ENCODE data around the gene CEACAM5. TPM values are rescaled to one million over a fixed set of nuclear protein-coding genes. Genes with fewer than 3 reads are reported as not detected.
A peak's percentile ranks its signal among the peaks of the same experiment; 100 is the strongest.

The CEACAM5 gene
- polyA plus RNA-seq, 1 experiment = not detected

DNA sequence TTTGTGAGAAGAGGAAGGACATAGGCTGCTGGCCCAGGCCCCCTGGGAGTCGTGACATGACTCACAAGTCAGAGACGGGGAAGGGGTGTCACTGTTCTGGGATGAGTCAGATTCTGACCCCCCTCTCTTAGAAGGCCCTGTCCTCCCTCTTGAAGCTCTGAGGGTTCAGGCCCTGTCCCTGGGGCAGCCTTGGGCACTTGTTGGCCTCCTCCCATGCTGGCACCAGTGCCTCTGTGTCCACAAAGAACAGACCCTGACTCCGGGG, 17.7 kb upstream of the CEACAM5 start:
- Histone ChIP-seq H3K9me3 (ENCODE audit: control insufficient read depth, insufficient read depth, low read length) (no peaks in the 10 kb centered on the region), H3K27ac (ENCODE audit: low read depth, low read length) (no peak overlapping the region), H3K27me3 (ENCODE audit: control insufficient read depth, insufficient read depth, low read length) (no peaks in the 10 kb centered on the region), H3K4me3 (ENCODE audit: low read depth, low read length) (no peak overlapping the region)
- DNase-seq (ENCODE audit: low read depth, low spot score) = no peak
- TF ChIP-seq, protein P1, sequence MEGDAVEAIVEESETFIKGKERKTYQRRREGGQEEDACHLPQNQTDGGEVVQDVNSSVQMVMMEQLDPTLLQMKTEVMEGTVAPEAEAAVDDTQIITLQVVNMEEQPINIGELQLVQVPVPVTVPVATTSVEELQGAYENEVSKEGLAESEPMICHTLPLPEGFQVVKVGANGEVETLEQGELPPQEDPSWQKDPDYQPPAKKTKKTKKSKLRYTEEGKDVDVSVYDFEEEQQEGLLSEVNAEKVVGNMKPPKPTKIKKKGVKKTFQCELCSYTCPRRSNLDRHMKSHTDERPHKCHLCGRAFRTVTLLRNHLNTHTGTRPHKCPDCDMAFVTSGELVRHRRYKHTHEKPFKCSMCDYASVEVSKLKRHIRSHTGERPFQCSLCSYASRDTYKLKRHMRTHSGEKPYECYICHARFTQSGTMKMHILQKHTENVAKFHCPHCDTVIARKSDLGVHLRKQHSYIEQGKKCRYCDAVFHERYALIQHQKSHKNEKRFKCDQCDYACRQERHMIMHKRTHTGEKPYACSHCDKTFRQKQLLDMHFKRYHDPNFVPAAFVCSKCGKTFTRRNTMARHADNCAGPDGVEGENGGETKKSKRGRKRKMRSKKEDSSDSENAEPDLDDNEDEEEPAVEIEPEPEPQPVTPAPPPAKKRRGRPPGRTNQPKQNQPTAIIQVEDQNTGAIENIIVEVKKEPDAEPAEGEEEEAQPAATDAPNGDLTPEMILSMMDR (IDR thresholded peaks at IDR 0.05; ENCODE audit: low read depth, low read length) = no peak
- POLR2A ChIA-PET = no interaction called here
- CTCF ChIA-PET = interaction anchor here (0.8 to 0.9 kb wide), 2 partner anchors 8 to 10 kb away, joined by 3 to 5 read pairs; no protein-coding TSS in a partner anchor

DNA sequence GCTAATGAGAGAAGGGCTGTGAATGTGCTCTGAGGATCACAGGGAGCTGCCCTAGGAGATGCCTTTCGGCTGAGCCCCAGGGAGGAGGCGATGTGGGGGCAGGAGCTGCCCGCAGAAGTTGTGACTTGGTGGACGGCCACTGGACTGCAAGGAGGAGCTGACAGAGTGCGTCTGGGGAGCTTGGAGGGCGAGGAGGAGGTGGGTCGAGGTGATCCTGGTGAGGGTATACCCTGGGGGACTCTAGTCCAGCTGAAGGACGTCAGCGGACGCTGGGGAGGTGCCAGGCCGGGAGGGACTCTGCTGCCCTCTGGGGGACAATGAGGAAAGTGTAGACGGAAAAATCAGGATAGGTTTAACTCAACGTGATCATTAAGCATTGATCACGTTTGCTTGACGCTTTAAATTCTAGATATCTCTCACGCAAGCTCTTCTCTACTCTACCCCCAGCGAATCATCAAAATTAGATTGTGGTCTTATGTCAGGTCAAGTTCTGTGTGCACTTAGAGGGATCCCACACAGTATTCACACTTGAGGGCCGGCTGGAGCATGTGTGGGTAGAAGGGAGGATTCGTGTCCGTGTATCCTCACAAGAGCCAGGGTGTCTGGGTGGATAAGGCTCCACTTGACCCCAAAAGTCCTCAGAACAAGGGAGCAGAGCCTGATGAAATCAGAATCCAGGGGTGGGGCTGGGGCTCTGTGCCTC, 17.0 kb upstream of the CEACAM5 start:
- CTCF ChIA-PET = interaction anchor here (0.8 to 0.9 kb wide), 2 partner anchors 9 to 11 kb away, joined by 3 to 5 read pairs; no protein-coding TSS in a partner anchor
- H3K27me3 ChIP-seq (ENCODE audit: control insufficient read depth, insufficient read depth, low read length) = no peaks in the 10 kb centered on the region
- TF ChIP-seq, protein P1 (IDR thresholded peaks at IDR 0.05; ENCODE audit: low read depth, low read length) = peak; percentile 65
- no peak for DNase-seq (ENCODE audit: low read depth, low spot score)
- no peaks in the 10 kb centered on the region for H3K9me3 ChIP-seq (ENCODE audit: control insufficient read depth, insufficient read depth, low read length)
- H3K27ac ChIP-seq (ENCODE audit: low read depth, low read length) = no peak overlapping the region
- no peak overlapping the region for H3K4me3 ChIP-seq (ENCODE audit: low read depth, low read length)
- POLR2A ChIA-PET = no interaction called here

DNA sequence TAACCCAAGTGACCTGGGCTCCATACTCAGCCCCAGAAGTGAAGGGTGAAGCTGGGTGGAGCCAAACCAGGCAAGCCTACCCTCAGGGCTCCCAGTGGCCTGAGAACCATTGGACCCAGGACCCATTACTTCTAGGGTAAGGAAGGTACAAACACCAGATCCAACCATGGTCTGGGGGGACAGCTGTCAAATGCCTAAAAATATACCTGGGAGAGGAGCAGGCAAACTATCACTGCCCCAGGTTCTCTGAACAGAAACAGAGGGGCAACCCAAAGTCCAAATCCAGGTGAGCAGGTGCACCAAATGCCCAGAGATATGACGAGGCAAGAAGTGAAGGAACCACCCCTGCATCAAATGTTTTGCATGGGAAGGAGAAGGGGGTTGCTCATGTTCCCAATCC, 14.2 kb upstream of the CEACAM5 start:
- TF ChIP-seq, protein P1 (IDR thresholded peaks at IDR 0.05; ENCODE audit: low read depth, low read length) = no peak
- no peak overlapping the region for H3K4me3 ChIP-seq (ENCODE audit: low read depth, low read length)
- POLR2A ChIA-PET = no interaction called here
- no peak for DNase-seq (ENCODE audit: low read depth, low spot score)
- H3K27ac ChIP-seq (ENCODE audit: low read depth, low read length) = no peak overlapping the region
- CTCF ChIA-PET = interaction anchor here (1.1 kb wide), 1 partner anchor 52 kb away, joined by 4 read pairs; no protein-coding TSS in a partner anchor
- H3K9me3 ChIP-seq (ENCODE audit: control insufficient read depth, insufficient read depth, low read length) = no peaks in the 10 kb centered on the region
- H3K27me3 ChIP-seq (ENCODE audit: control insufficient read depth, insufficient read depth, low read length) = no peaks in the 10 kb centered on the region

DNA sequence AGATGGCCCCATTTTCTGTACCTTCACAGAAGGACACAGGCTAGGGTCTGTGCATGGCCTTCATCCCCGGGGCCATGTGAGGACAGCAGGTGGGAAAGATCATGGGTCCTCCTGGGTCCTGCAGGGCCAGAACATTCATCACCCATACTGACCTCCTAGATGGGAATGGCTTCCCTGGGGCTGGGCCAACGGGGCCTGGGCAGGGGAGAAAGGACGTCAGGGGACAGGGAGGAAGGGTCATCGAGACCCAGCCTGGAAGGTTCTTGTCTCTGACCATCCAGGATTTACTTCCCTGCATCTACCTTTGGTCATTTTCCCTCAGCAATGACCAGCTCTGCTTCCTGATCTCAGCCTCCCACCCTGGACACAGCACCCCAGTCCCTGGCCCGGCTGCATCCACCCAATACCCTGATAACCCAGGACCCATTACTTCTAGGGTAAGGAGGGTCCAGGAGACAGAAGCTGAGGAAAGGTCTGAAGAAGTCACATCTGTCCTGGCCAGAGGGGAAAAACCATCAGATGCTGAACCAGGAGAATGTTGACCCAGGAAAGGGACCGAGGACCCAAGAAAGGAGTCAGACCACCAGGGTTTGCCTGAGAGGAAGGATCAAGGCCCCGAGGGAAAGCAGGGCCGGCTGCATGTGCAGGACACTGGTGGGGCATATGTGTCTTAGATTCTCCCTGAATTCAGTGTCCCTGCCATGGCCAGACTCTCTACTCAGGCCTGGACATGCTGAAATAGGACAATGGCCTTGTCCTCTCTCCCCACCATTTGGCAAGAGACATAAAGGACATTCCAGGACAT, 13.4 kb upstream of the CEACAM5 start:
- DNase-seq (ENCODE audit: low read depth, low spot score) = no peak
- no peaks in the 10 kb centered on the region for H3K9me3 ChIP-seq (ENCODE audit: control insufficient read depth, insufficient read depth, low read length)
- ChIA-PET POLR2A (no interaction called here), CTCF (interaction anchor here (1.1 kb wide), 1 partner anchor 53 kb away, joined by 4 read pairs; no protein-coding TSS in a partner anchor)
- H3K4me3 ChIP-seq (ENCODE audit: low read depth, low read length) = no peak overlapping the region
- H3K27ac ChIP-seq (ENCODE audit: low read depth, low read length) = no peak overlapping the region
- no peaks in the 10 kb centered on the region for H3K27me3 ChIP-seq (ENCODE audit: control insufficient read depth, insufficient read depth, low read length)
- TF ChIP-seq, protein P1 (IDR thresholded peaks at IDR 0.05; ENCODE audit: low read depth, low read length) = no peak

DNA sequence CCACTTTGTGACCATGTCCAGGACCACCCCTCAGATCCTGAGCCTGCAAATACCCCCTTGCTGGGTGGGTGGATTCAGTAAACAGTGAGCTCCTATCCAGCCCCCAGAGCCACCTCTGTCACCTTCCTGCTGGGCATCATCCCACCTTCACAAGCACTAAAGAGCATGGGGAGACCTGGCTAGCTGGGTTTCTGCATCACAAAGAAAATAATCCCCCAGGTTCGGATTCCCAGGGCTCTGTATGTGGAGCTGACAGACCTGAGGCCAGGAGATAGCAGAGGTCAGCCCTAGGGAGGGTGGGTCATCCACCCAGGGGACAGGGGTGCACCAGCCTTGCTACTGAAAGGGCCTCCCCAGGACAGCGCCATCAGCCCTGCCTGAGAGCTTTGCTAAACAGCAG, 12.7 kb upstream of the CEACAM5 start:
- ChIA-PET POLR2A (no interaction called here), CTCF (no interaction called here)
- Histone ChIP-seq H3K4me3 (ENCODE audit: low read depth, low read length) (no peak overlapping the region), H3K27me3 (ENCODE audit: control insufficient read depth, insufficient read depth, low read length) (no peaks in the 10 kb centered on the region), H3K27ac (ENCODE audit: low read depth, low read length) (no peak overlapping the region), H3K9me3 (ENCODE audit: control insufficient read depth, insufficient read depth, low read length) (no peaks in the 10 kb centered on the region)
- DNase-seq (ENCODE audit: low read depth, low spot score) = no peak
- TF ChIP-seq, protein P1 (IDR thresholded peaks at IDR 0.05; ENCODE audit: low read depth, low read length) = no peak

Measured in AG04450 (cell line).